ENCODE data around the gene SEM1.

SEM1 gene

DNA sequence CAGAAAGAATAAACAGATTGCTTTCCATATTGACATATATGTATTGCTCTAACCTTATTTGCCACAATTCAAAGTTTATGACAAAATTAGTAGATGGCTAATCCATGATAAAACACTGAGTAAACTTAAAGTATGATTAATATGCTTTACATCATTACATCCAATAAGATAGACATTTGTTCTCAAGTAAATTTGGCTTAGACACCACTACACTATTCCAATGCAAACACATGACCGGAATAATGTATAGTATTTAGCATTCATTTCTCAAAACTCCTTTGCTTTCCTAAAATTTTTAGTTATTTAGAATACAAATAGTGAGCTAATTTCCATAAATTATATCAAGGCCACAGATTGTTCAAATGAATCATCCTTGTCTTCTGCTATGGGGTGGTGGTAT is 20.2 kb downstream of the SEM1 start:
- no peaks in the 10 kb centered on the region for H3K9me3 ChIP-seq (ENCODE audit: severe bottlenecking)
- TF ChIP-seq, protein P1, sequence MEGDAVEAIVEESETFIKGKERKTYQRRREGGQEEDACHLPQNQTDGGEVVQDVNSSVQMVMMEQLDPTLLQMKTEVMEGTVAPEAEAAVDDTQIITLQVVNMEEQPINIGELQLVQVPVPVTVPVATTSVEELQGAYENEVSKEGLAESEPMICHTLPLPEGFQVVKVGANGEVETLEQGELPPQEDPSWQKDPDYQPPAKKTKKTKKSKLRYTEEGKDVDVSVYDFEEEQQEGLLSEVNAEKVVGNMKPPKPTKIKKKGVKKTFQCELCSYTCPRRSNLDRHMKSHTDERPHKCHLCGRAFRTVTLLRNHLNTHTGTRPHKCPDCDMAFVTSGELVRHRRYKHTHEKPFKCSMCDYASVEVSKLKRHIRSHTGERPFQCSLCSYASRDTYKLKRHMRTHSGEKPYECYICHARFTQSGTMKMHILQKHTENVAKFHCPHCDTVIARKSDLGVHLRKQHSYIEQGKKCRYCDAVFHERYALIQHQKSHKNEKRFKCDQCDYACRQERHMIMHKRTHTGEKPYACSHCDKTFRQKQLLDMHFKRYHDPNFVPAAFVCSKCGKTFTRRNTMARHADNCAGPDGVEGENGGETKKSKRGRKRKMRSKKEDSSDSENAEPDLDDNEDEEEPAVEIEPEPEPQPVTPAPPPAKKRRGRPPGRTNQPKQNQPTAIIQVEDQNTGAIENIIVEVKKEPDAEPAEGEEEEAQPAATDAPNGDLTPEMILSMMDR (IDR thresholded peaks at IDR 0.05; ENCODE audit: low read depth, low read length), result no peak
- no peaks in the 10 kb centered on the region for H3K27me3 ChIP-seq (ENCODE audit: insufficient read depth, low read depth, severe bottlenecking)
- peaks cover 44% of the 10 kb centered on the region for H3K36me3 ChIP-seq
- no peak overlapping the region for H3K27ac ChIP-seq
- no peak for DNase-seq
- H3K4me3 ChIP-seq (ENCODE audit: low read depth, low read length), result no peak overlapping the region

DNA sequence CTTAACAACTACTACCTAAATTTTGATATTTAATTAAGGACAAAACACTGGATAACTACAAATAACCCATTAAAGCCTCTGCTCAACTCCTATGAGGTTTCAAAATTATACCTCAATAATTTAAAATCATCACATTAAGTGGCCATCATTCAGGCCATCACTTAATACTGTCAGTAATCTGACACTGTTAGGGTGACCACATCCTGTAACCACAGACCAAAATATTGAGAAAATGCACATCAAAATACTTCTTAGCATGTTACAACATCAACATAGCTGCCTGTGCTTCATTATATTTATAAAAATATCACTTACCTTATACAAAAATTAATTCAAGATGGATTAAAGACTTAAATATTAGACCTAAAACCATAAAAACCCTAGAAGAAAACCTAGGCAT is 23.3 kb downstream of the SEM1 start:
- H3K36me3 ChIP-seq, result peaks cover 17% of the 10 kb centered on the region
- no peak overlapping the region for H3K4me3 ChIP-seq (ENCODE audit: low read depth, low read length)
- no peak for DNase-seq
- no peaks in the 10 kb centered on the region for H3K27me3 ChIP-seq (ENCODE audit: insufficient read depth, low read depth, severe bottlenecking)
- H3K9me3 ChIP-seq (ENCODE audit: severe bottlenecking), result peaks cover 2% of the 10 kb centered on the region
- TF ChIP-seq, protein P1 (IDR thresholded peaks at IDR 0.05; ENCODE audit: low read depth, low read length), result no peak
- no peak overlapping the region for H3K27ac ChIP-seq

DNA sequence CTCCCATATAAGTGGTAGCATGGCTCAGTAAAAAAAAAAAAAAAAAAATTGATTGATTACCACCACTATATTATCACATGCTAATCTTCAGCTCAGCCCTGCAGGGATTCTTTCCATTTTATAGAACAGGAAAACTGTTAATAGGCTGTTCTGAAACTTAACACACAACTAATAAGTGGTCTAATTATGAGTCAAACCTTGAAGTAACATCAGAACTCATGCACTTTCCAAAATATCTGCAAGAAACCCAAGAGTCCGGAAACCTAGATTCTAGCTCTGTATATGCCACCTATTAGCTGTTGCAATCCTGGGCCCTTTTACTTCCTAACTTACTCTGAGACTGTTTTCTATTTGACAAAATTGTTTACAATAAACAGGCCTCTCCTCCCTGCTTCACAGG is 23.9 kb downstream of the SEM1 start:
- peaks cover 2% of the 10 kb centered on the region for H3K9me3 ChIP-seq (ENCODE audit: severe bottlenecking)
- no peak for DNase-seq
- H3K4me3 ChIP-seq (ENCODE audit: low read depth, low read length), result no peak overlapping the region
- TF ChIP-seq, protein P1 (IDR thresholded peaks at IDR 0.05; ENCODE audit: low read depth, low read length), result no peak
- H3K27me3 ChIP-seq (ENCODE audit: insufficient read depth, low read depth, severe bottlenecking), result no peaks in the 10 kb centered on the region
- no peak overlapping the region for H3K27ac ChIP-seq
- H3K36me3 ChIP-seq, result peaks cover 11% of the 10 kb centered on the region; the same call in 1 of the 2 replicates

DNA sequence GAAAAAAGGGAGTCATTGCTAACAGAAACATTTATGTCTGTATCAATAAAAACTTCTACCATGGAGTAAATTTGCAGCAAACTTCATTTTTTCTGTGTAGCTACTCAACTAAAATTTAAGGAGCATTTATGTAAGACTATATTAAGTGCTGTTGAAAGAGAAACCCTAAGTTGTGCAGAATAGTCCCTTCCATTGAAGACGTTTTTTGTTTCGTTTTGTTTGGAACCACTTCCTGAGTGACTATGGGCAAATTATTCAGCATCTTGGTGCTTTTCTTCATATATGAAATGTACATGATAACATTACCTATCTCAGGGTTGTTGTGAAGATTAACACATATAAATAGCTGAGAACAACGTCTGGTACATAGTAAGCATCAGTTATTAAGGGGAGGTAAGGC is 24.3 kb downstream of the SEM1 start:
- Histone ChIP-seq H3K4me3 (ENCODE audit: low read depth, low read length) (no peak overlapping the region), H3K9me3 (ENCODE audit: severe bottlenecking) (peaks cover 2% of the 10 kb centered on the region), H3K27me3 (ENCODE audit: insufficient read depth, low read depth, severe bottlenecking) (no peaks in the 10 kb centered on the region), H3K27ac (no peak overlapping the region), H3K36me3 (peaks cover 8% of the 10 kb centered on the region; the same call in 1 of the 2 replicates)
- TF ChIP-seq, protein P1 (IDR thresholded peaks at IDR 0.05; ENCODE audit: low read depth, low read length), result no peak
- DNase-seq, result no peak

DNA sequence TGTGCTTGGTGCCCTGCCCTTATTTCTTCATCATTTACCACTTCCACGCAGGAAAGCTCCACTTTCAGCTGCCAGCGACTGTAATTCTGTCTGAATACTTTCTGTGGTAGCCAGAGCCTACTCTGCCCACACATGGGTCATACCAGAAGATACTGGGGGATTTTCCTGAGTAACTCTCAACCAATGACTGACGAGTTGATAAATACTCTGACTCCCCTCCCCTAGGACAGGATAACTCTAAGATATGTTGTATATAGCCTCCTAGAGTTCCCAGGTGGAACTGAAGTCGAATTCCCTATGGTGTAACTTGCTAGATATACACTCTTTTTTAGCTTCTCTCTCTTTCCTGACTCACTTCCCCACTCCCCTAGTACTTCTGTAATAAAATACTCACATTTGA is 29.8 kb downstream of the SEM1 start:
- no peak for DNase-seq
- H3K4me3 ChIP-seq (ENCODE audit: low read depth, low read length), result no peak overlapping the region
- H3K9me3 ChIP-seq (ENCODE audit: severe bottlenecking), result peaks cover 2% of the 10 kb centered on the region
- TF ChIP-seq, protein P1 (IDR thresholded peaks at IDR 0.05; ENCODE audit: low read depth, low read length), result no peak
- H3K36me3 ChIP-seq, result no peaks in the 10 kb centered on the region; the same call in 1 of the 2 replicates
- H3K27me3 ChIP-seq (ENCODE audit: insufficient read depth, low read depth, severe bottlenecking), result no peaks in the 10 kb centered on the region
- no peak overlapping the region for H3K27ac ChIP-seq

DNA sequence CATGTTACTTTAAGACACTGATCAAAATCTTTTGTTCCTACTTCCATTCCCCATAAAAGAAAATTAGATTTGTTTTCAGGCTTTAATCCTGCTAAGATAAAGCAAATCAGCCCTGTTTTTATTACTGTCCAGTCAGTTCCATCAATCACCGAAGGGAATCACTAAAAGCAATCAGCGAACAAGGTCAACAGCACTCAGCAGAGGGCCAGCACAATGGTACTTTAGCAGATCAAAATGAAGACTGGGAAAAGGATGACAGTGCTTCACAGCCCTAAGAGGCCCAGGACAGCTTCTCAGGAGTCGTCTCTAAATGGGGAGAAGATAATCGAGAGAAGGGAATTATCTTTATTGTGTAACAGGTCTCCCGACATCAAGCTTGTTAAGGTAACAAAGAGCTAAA is 32.7 kb downstream of the SEM1 start:
- H3K4me3 ChIP-seq (ENCODE audit: low read depth, low read length), result no peak overlapping the region
- H3K9me3 ChIP-seq (ENCODE audit: severe bottlenecking), result no peaks in the 10 kb centered on the region
- TF ChIP-seq, protein P1 (IDR thresholded peaks at IDR 0.05; ENCODE audit: low read depth, low read length), result no peak
- no peaks in the 10 kb centered on the region for H3K27me3 ChIP-seq (ENCODE audit: insufficient read depth, low read depth, severe bottlenecking)
- H3K36me3 ChIP-seq, result no peaks in the 10 kb centered on the region
- peak overlapping the region; percentile 25 for H3K27ac ChIP-seq
- peak; percentile 40 for DNase-seq

Data from WERI-Rb-1 (cell line).